ENCODE measurements around the gene PIWIL4.
"Not testable (repeated sequence)": the region's sequence is repeated elsewhere in the genome, so short reads cannot be mapped to it uniquely, and the experiment has no call there.

The PIWIL4 gene

DNA sequence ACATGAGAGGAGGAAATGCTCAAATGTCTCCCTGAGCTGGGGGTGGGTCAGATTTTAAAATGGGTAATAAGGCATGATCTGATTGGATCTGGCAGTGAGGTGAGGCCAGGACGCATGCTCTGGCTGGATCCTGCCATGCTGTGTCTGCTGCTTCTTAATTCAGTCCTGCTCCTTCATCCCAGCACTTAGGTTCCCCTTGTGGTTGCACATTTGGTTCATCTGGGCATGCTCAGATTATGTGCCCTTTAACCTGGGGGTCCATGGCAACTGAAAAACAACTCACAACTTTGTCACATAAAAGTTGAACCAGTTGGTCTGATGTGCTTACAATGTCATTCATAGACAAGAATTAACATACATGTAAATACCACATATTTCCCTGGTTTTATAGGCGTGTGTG, 67.9 kb downstream of the PIWIL4 start:
- DNase-seq (ENCODE audit: low read depth, low spot score), result no peak

DNA sequence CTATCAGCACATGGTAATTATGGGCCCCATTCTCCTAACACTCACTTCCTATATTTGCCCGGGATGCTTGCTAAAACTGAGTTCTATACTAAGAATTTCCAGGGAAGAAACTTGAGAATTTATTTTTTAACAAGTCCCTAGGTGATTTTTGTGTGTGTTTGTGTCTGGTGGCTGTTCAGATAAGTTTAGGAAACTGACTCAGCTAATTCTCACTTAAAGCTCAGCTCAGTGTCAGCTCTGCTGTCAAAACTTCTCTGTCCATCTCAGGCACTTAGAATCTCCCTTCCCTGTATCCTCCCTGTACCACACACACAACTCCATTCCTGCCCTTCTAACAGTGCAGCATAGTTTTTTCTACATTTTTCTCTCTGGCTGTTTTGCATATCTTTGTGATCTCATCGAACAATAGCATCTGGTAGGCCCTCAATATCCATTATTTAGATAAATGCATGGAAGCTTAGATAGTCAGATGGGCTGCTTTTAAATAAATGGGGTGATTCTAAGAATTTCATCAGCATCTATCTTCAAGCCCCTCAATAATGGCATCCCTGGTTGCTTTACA, 69.3 kb downstream of the PIWIL4 start:
- DNase-seq (ENCODE audit: low read depth, low spot score), result no peak

DNA sequence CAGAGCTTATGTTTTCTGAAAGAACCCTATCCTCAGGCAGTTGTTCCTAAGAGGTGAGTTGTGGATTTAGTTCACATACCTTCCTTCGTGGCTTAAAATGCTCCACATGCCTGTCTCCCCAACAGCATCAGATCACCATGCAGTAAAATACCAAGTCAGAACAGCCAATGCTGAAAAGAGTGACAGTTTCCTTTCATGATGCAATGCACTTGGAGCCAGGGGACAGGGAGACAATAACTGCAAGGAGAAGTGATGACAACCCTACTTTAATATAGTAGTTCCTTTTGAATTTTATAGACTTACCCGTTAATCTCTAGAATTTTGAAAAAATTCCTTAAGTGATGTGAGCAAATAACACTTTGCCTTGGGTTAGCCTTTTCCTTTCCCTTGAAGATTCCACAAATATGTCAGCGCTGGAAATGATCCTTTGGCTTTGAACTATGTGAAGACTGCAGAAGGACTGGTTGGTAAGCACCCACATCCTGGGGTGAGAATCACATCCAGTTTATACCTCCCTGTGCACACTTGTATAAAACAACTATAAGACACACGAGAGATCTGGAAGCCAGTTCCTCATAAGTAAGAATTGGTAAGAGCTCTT, 71.2 kb downstream of the PIWIL4 start:
- no peak for DNase-seq (ENCODE audit: low read depth, low spot score)

DNA sequence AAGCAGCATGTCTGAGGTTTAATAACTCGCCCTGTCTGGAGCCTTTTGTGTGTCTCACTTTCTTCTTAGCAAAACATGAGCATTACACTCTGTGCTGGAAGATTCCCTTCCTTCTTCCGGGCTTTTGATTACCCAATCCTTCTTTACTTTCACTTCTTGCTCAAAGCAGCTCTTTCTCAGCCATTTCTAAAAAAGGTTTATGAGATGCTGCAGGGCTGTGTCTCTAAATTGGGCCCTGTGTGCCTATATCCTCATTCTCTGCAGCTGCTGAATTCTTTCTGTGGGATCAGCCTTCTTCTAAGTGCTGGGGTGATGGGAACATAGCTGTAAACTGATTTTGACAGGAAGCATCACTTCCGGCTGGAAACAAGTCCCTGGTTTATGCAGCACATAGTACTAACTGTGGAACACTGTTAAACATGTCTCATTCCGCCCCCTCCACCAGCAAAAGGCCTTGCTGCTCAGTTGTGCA, 71.8 kb downstream of the PIWIL4 start:
- DNase-seq (ENCODE audit: low read depth, low spot score), result no peak

DNA sequence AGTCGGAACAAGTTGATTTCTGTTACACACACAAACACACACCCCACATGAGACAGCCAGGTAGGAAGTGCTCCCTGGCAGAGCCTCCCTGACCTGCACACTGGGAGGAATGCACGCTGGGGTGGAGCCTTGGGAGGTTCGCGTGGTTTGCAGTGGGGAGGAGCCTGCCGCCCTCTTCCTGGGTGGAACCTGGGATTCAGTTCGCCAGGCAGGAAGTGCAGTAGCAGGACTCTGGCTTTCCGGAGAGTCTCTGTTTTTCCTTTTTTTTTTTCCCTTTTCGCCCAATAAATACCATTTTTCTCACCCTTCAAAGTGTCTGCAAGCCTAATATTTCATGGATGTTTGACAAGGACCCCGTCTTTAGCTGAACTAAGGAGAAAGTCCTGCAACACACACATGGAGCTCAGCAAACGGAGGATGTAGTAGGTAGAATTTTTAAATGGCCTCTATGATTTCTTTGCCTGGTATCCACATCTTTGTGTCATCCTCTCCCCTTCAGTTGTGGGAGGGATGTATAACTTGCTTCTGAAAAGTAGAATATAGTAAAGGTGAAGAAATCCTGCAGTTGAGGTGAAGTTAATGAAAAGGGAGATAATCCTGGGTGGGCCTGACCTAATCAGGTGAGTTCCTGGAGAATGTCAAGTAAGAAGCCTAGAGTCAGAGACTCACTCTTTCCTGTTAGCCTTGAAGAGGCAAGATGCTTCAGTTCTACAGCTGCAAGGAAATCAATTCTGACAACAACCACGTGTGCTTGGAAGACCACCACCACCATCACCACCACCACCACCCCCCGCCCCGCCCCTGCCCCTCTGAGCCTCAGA, 72.9 kb downstream of the PIWIL4 start:
- DNase-seq (ENCODE audit: low read depth, low spot score), result no peak

DNA sequence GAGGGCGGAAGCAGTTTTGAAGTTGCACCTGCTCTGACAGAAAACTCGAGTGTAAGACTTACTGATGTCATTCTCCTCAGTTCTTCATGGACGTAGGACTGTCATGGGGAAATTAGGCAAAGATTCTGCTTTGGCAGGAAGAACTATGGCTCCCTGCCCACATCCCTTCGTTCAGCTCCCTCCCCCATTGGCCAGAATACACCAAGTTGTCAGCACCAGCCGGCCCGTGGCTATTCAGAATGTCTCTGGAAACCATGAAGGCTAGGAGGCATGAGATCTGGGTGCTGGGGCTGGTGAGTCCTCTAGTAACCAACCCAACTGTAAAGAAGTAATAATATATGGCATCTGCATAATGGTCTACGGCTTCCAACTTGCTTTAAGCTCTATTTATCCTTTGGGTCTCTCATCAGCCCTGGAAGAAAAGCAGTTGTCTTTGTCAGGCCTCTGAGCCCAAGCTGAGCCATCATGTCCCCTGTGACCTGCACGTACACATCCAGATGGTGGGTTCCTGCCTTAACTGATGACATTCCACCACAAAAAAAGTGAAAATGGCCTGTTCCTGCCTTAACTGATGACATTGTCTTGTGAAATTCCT, 74.1 kb downstream of the PIWIL4 start:
- DNase-seq (ENCODE audit: low read depth, low spot score), result no peak

DNA sequence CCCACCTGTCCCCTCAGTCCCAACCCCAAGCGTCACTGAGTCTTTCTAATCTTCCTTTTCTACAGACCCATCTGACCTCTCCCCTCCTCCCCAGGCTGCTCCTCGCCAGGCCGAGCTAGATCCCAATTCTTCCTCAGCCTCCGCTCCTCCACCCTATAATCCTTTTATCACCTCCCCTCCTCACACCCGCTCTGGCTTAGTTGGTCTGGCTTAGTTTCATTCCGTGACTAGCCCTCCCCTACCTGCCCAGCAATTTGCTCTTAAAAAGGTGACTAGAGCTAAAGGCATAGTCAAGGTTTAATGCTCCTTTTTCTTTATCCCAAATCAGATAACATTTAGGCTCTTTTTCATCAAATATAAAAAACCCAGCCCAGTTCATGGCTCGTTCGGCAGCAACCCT, 76.0 kb downstream of the PIWIL4 start:
- not testable (repeated sequence) for DNase-seq (ENCODE audit: low read depth, low spot score)

DNA sequence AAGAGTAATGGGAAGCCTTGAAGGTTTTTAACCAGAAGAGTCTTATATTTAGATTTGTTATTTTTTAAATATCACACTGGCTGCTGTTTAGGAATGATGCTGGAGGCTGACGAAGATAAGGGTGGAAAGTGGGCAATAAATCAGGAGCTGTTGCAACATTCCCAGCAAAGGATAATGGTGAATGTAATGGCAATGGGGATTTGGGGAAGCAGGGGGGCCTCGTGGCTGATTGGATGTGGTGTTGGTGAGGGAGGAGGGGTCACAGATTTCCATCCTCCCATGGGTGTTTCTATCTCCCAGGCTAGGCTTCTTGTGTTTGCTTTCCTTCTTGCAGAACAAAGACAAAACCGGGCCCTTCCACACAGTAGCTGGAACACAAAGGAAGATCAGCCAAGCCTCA, 80.8 kb downstream of the PIWIL4 start:
- DNase-seq (ENCODE audit: low read depth, low spot score), result no peak

DNA sequence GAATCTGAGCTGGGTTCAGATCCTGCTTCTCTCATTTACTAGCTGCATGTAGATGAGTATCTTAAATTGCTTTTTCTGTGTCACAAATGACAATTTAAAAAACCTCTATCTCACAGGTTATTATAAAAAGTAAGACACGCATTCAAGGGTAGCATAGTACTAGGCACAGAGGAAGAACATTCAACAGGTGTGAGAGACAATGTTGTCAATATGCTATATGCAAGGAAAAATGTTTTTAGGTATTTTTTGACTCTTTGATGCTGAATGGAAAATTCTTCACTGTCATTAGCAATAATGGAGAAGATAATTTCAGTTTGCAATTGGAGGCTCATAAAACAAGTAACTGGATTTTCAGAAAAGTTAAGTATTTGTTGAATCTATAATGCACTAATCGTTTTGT, 81.6 kb downstream of the PIWIL4 start:
- no peak for DNase-seq (ENCODE audit: low read depth, low spot score)

DNA sequence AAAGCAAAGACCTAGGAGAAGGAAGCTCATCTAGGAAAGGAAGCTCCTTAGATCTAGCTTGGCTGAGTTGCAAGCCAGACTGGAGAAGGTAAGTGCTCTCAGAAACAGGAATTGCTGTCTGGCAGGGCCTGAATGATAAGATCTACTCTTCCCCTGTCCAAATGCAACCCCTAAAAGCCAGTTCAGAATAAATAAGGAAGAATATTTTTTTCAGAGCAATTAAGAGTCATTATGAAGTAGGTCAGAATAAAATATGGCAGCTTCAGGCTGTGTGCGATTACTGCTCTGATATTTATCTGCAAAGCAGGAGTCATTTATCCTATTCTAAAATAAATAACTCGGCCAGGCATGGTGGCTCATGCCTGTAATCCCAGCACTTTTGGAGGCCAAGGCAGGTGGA, 82.1 kb downstream of the PIWIL4 start:
- DNase-seq (ENCODE audit: low read depth, low spot score), result no peak

DNA sequence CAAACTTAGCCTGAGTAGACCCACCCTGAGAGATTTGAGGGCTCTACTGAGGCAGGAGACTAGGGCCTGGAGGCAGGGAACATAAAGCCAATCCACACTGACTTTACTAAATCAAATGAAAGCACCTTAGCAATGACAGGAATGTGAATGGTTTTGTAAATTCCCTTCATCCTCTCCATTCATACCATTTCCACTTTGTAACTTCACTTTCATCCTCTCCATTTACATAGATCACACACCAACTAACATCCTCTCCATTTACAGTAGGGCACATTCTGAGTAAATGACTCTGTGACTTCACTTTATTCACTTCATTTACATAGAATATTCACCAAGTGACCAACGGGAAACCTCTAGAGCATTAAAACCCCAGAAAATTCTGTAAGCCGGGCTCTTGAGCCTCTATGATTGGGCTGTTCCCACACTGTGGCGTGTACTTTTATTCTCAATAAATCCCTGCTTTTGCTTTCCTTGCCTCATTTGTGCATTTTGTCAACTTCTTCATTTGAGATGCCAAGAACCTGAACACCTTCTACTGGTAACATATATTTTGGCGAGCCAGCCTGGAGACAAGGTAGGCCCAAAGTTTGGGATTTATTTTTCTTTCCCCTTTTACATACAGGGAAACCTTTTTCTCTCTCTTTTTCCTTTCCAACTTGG, 82.9 kb downstream of the PIWIL4 start:
- DNase-seq (ENCODE audit: low read depth, low spot score), result peak; percentile 95

DNA sequence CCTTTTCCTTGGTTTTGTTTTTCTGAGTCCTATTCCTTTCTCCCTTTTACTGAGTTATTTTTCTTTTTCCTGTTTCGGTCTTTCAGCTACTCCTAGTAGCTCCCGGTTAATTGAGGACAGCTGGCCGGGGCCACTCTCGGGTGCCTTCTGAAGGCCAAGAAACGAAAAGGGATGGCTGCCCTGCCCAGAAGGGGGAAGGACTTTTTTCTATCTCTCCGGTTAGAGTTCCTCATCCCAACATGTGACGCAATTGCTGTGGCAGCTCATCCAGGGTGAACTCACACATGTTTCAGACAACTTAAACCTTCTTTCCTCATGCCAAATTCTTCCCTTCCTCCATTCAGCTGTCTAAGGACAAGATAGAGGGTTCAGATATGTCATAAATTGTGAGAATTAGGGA, 83.6 kb downstream of the PIWIL4 start:
- no peak for DNase-seq (ENCODE audit: low read depth, low spot score)

DNA sequence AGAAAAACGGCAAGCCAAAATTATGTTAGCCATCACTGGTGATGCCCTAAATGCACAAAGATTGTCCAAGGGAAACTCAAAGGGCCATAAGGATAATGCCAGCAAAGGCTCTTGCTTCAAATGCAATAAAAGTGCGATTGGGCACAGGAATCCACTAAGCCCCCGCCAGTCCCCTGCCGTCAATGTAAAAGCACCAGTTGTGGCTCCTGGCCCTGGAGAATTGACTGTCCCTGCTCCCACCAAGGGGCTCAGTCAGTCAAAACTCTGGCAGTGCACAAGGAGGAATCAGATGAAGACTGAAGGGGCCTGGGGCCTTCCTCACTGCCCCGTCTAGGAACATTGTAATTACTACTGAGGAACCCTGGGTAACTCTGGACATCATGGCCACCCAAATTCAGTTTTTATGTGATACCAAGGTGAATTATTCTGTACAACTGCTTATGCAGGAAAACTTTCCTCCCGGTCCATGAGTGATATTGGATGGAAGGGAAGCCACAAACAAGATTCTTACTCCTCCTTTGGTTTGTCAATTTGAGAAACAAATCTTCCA, 85.6 kb downstream of the PIWIL4 start:
- no peak for DNase-seq (ENCODE audit: low read depth, low spot score)

DNA sequence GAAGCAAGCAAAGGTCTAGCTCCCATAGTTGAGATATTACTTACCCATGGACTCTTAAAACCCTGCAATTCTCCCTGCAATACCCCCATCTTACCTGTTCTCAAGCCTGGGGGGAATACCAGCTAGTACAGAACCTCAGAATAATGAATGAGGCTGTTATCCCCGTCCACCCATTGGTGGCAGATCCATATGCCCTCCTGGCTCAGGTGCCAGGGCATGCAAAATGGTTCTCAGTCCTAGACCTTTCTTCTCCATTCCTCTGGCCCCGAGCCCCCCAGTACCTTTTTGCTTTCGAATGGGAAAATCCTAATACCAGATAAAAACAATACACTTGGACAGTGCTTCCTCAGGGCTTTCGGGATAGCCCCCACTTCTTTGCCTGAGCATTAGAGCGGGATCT, 86.4 kb downstream of the PIWIL4 start:
- no peak for DNase-seq (ENCODE audit: low read depth, low spot score)

DNA sequence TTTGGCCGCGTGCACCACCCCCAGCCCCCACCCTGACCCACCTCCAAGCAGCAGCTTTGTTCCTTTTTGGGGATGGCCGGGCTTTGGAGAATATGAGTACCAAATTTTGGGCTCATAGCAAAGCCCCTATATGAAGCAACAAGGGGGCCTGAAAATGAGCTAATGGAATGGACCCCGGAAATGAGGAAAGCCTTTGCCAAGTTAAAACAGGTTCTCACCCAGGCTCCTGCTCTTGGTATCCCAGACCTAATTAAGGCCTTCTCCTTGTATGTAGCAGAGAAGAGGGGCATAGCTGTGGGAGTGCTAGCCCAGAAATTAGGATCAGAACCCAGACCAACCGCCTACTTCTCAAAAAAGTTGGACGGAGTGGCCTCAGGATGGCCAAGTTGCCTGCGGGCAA, 87.0 kb downstream of the PIWIL4 start:
- DNase-seq (ENCODE audit: low read depth, low spot score), result no peak

DNA sequence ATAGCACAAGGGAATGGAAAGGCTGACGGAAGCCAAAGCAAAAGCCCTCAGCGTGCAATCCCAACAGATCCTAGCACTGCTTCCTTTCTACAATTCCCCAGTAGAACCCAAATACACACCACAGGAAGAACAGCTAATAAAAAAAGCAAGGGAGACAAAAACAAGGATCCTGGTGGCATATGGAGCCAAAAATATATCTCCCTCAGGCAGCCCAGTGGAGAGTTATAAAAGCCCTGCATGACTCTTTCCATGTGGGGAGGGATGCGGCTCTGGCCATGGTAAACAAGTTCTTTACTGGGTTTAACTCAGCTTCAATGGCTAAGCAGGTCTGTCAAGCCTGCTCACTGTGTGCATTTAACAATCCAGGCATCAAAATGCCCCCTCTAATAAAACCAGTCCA, 88.1 kb downstream of the PIWIL4 start:
- no peak for DNase-seq (ENCODE audit: low read depth, low spot score)

DNA sequence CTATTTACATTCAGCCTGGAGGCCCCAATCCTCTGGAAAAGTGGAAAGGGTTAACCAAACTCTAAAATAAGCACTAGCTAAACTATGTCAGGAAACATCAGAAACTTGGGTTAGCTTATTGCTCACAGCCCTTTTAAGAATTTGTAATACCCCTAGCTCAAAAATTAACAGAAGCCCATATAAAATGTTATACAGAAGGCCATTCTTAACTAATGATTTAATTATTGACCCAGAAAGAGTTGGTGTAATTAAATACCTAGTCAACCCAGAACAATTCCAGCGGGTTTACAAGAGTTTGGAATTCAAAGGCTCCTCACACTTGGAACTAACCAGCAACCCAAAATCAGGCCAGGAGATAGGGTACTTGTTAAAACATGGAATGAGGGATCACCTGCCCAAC, 88.8 kb downstream of the PIWIL4 start:
- no peak for DNase-seq (ENCODE audit: low read depth, low spot score)

DNA sequence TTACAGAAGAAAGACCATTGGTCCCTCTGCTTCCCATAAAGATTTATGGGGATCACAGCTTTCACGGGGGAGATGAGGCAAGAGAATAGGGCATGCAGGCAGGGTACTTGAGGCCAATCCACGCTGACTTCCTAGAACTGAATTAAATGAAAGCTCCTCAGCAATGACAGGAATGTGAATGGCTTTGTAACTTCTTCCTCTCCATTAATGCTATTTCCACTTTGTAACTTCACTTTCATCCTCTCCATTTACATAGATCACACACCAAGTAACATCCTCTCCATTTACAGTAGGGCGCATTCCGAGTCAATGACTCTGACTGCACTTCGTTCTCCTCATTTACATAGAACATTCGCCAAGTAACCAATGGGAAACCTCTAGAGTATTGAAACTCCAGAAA, 89.8 kb downstream of the PIWIL4 start:
- peak; percentile 92 for DNase-seq (ENCODE audit: low read depth, low spot score)

DNA sequence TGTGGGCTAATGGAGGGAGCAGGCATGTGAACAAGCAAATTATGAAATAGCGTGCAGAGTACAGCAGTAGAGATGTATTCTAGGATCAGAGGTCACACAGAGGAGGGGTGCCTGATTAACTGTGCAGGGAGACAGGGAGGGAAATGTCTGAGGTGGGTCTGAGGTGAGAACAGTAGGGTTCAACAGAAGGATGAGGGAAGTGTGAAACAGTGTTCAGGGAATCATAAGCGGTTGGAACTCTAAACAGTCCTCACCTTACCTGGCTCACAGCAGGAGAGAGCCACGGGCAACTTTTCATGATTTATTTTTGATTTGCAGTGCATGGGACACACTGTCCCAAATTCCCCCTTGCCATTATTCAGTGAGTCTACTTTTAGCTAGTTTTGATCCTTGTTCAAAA, 90.5 kb downstream of the PIWIL4 start:
- DNase-seq (ENCODE audit: low read depth, low spot score), result no peak

DNA sequence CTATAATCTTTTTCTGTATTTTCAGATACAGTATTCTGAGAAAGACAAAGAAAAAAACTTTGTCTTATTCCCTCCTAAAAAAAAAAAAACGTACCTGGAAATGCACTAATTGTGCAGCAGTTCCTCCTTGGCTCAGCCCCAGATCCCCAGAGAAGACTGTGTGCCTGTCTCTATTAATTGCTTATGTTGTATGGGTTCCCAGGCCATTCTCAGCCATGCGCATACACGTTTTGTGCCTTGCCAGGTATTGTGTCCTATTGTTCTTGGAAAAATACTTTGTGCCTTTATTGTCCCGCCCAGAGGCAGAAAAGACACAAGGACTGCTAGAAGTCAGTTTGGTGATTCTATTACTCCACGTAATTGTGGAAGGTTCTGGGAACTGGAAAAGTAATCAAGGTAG, 91.2 kb downstream of the PIWIL4 start:
- DNase-seq (ENCODE audit: low read depth, low spot score), result no peak

DNA sequence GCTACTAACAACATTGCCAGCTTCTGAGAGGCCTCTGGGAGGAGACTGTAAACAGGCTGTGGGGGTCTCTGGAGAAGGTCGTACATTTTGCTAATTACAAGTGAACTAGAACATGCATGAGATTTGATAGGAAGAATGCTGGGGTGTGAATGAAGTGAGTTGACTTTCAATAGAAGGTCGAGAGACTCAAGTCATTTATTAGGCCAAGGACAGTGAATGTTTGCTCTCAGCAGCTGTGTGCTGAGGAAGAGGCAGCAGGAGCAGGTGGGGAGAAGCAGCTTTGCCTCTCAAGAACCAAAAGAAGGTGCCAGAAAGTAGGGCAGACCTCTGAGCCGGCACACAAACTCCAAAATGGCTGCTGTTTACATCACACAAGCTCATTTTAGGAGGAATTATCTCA, 91.7 kb downstream of the PIWIL4 start:
- DNase-seq (ENCODE audit: low read depth, low spot score), result no peak

DNA sequence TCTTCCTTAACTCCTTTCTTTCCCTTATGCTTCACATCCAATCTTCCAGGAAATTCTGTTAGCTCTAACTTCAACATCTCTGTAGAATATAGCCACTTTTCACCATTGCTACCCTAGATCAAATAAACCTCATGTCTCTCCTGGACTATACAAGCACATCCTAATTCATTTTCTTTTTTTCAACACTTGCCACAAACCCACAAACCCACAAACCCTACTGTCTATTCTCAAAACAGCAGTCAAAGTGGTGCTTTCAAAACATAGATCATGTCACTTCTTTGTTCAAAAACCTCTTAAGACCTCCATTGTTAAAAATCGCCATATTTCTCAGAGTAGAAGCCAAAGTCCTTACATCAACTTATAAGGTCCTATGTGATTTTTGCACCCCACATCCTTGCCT, 94.3 kb downstream of the PIWIL4 start:
- DNase-seq (ENCODE audit: low read depth, low spot score), result no peak
